Measurements from ENCODE around the gene MYO15A. TPM values are rescaled to one million over a fixed set of nuclear protein-coding genes. Genes with fewer than 3 reads are reported as not detected.
A peak's percentile ranks its signal among the peaks of the same experiment; 100 is the strongest.

The MYO15A gene
- total RNA-seq, 1 donor from 2014 or later = 0.33 TPM

- Histone ChIP-seq H3K27me3 (ENCODE audit: control insufficient read depth, insufficient read depth, low read length) (no peaks in the 10 kb centered on the region), H3K36me3 (ENCODE audit: control insufficient read depth, insufficient read depth, low read length) (no peaks in the 10 kb centered on the region), H3K4me3 (ENCODE audit: low read depth, low read length) (no peak overlapping the region)
- TF ChIP-seq, protein P1, sequence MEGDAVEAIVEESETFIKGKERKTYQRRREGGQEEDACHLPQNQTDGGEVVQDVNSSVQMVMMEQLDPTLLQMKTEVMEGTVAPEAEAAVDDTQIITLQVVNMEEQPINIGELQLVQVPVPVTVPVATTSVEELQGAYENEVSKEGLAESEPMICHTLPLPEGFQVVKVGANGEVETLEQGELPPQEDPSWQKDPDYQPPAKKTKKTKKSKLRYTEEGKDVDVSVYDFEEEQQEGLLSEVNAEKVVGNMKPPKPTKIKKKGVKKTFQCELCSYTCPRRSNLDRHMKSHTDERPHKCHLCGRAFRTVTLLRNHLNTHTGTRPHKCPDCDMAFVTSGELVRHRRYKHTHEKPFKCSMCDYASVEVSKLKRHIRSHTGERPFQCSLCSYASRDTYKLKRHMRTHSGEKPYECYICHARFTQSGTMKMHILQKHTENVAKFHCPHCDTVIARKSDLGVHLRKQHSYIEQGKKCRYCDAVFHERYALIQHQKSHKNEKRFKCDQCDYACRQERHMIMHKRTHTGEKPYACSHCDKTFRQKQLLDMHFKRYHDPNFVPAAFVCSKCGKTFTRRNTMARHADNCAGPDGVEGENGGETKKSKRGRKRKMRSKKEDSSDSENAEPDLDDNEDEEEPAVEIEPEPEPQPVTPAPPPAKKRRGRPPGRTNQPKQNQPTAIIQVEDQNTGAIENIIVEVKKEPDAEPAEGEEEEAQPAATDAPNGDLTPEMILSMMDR (IDR thresholded peaks at IDR 0.05; ENCODE audit: insufficient read depth, low read length, poor library complexity, severe bottlenecking) = peak; percentile 28
- DNase-seq (ENCODE audit: low read depth) = no peak
These were observed 34.7 kb downstream of the MYO15A start for GRCh38 chr17:18143044-18143936.

GRCh38 chr17:18144261-18144660, 35.7 kb downstream of the MYO15A start:
- H3K36me3 ChIP-seq (ENCODE audit: control insufficient read depth, insufficient read depth, low read length) = no peaks in the 10 kb centered on the region
- DNase-seq (ENCODE audit: low read depth) = no peak
- TF ChIP-seq, protein P1 (IDR thresholded peaks at IDR 0.05; ENCODE audit: insufficient read depth, low read length, poor library complexity, severe bottlenecking) = no peak
- H3K4me3 ChIP-seq (ENCODE audit: low read depth, low read length) = no peak overlapping the region
- H3K27me3 ChIP-seq (ENCODE audit: control insufficient read depth, insufficient read depth, low read length) = no peaks in the 10 kb centered on the region

GRCh38 chr17:18144855-18145254, 36.3 kb downstream of the MYO15A start:
- H3K36me3 ChIP-seq (ENCODE audit: control insufficient read depth, insufficient read depth, low read length) = no peaks in the 10 kb centered on the region
- H3K27me3 ChIP-seq (ENCODE audit: control insufficient read depth, insufficient read depth, low read length) = no peaks in the 10 kb centered on the region
- TF ChIP-seq, protein P1 (IDR thresholded peaks at IDR 0.05; ENCODE audit: insufficient read depth, low read length, poor library complexity, severe bottlenecking) = no peak
- no peak for DNase-seq (ENCODE audit: low read depth)
- no peak overlapping the region for H3K4me3 ChIP-seq (ENCODE audit: low read depth, low read length)

GRCh38 chr17:18145811-18146210, 37.3 kb downstream of the MYO15A start:
- H3K36me3 ChIP-seq (ENCODE audit: control insufficient read depth, insufficient read depth, low read length) = no peaks in the 10 kb centered on the region
- H3K4me3 ChIP-seq (ENCODE audit: low read depth, low read length) = no peak overlapping the region
- TF ChIP-seq, protein P1 (IDR thresholded peaks at IDR 0.05; ENCODE audit: insufficient read depth, low read length, poor library complexity, severe bottlenecking) = no peak
- DNase-seq (ENCODE audit: low read depth) = no peak
- H3K27me3 ChIP-seq (ENCODE audit: control insufficient read depth, insufficient read depth, low read length) = no peaks in the 10 kb centered on the region

- DNase-seq (ENCODE audit: low read depth) = no peak
- TF ChIP-seq, protein P1 (IDR thresholded peaks at IDR 0.05; ENCODE audit: insufficient read depth, low read length, poor library complexity, severe bottlenecking) = no peak
- Histone ChIP-seq H3K36me3 (ENCODE audit: control insufficient read depth, insufficient read depth, low read length) (no peaks in the 10 kb centered on the region), H3K4me3 (ENCODE audit: low read depth, low read length) (no peak overlapping the region), H3K27me3 (ENCODE audit: control insufficient read depth, insufficient read depth, low read length) (no peaks in the 10 kb centered on the region)
These were observed 37.7 kb downstream of the MYO15A start for GRCh38 chr17:18146259-18146658.
